Heart left ventricle (tissue), 13 donors: ENCODE measurements around the gene PDK2.

Source experiments
- POLR2A ChIP-seq, 2 donors: fragments of 450-650 bp; IDR thresholded peaks; one replicate each; pipeline ENCODE4 v1.6.1; 2017; ENCODE audit warnings: antibody characterized with exemption in 2 of 2, mild to moderate bottlenecking in 2 of 2, moderate library complexity in 2 of 2
- TF ChIP-seq, protein P1 (sequence below), 12 donors: fragments of 200-600 bp; sonication (generic) in 4 of 12; IDR thresholded peaks; one replicate each; pipeline versions ENCODE4 v1.5.0 to v1.8.0; 2018 to 2022; ENCODE audit warnings: antibody characterized with exemption in 12 of 12, mild to moderate bottlenecking in 5 of 12
- donor health status: ischemic (EF 13 %, LVEDD 7.1; RV severe dilation, severe dysfunction).
- donor health status: DM: no; HTN: yes; CAD: no.
- donor health status: DM: no; HTN: no; CAD: no.
- donor health status: ischemic (EF 25% LVEDD 6.9; RV normal size, moderate dysfunction).
- donor health status: ischemic (EF 25% LVEDD 5.7; RV mildly dilated, moderate dysfunction).
- donor health status: ischemic (EF 35%, LVEDD 5.7; RV mildly dilated, moderate dysfunction).
- donor health status: nonischemic (EF 11% LVEDD 7.7; RV severe dilation, severe dysfunction).
- donor health status: DM: yes; HTN: yes; CAD: no.
- donor health status: PGD.
- donor health status: ischemic (EF 29% LVEDD 5.4; RV normal size, mild dysfunction).
- donor health status: nonischemic (EF 23%, LVEDD 6.1; RV moderate dilation, normal function).

GRCh38 chr17:50098583-50098982, 3.4 kb downstream of the PDK2 start:
- TF ChIP-seq, protein P1, sequence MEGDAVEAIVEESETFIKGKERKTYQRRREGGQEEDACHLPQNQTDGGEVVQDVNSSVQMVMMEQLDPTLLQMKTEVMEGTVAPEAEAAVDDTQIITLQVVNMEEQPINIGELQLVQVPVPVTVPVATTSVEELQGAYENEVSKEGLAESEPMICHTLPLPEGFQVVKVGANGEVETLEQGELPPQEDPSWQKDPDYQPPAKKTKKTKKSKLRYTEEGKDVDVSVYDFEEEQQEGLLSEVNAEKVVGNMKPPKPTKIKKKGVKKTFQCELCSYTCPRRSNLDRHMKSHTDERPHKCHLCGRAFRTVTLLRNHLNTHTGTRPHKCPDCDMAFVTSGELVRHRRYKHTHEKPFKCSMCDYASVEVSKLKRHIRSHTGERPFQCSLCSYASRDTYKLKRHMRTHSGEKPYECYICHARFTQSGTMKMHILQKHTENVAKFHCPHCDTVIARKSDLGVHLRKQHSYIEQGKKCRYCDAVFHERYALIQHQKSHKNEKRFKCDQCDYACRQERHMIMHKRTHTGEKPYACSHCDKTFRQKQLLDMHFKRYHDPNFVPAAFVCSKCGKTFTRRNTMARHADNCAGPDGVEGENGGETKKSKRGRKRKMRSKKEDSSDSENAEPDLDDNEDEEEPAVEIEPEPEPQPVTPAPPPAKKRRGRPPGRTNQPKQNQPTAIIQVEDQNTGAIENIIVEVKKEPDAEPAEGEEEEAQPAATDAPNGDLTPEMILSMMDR (IDR thresholded peaks at IDR 0.05) = no peak
- no peak for TF ChIP-seq POLR2A (IDR thresholded peaks at IDR 0.05)
